Left lobe of liver (tissue), 2 donors: ENCODE results near the gene ADAMTS18. TPM values are rescaled to one million over a fixed set of nuclear protein-coding genes. Genes with fewer than 3 reads are reported as not detected.

ENCODE experiments used
- ATAC-seq: fragments of 200-7000 bp; cut with Tn5 transposase; one replicate; pipeline ENCODE4 v1.9.1; 2020; ENCODE audit warnings: mild to moderate bottlenecking, moderate library complexity
- DNase-seq: peaks from one replicate; pipeline ENCODE4 v3.0.0-alpha.2; 2020; ENCODE audit warnings: low spot score
- total RNA-seq: library from RNA; stranded (reverse); gene quantifications from one replicate; pipeline ENCODE4 v1.2.1, GENCODE V29; 2021
- donor health status: DM: no; HTN: no; CAD: no; lungs with moderate emphysema.
- donor health status: DM: no; HTN: yes; CAD: no.

ADAMTS18 gene
- total RNA-seq, 1 donor from 2014 or later, result 0.28 TPM

GRCh38 chr16:77439106-77439505 lies 4.3 kb upstream of the ADAMTS18 start:
- ATAC-seq (no peak), DNase-seq (no peak)

- no peak for DNase-seq
- no peak for ATAC-seq
Observed at GRCh38 chr16:77437859-77438258, 3.0 kb upstream of the ADAMTS18 start.

GRCh38 chr16:77435272-77435820 lies 512 bp upstream of the ADAMTS18 start:
- DNase-seq (no peak), ATAC-seq (no peak)

DNA sequence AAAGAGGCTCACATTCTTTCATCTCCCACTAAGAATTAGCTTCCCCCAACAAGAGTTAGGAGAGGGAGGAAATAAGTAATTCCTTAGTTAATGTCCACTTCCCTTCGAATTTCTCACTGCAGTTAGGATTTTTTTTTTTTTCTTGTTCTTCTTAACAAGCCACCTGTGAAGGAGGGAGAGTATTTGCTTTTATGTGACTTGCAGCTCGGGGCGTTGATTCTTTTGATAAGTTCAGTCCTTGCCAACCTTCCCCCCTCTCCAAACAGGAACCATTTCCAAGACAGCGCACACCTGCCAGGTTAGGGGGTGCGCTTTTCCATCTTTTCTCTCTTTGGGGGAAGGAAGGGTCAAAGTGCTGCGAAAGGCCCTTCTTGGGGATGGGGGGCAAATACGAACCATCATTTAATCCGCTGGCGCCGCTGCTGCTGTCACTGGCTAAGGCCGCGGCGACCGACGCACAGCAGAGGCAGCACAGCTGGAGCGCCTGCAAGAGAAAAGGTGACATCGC lies 758 bp downstream of the ADAMTS18 start:
- DNase-seq (no peak), ATAC-seq (no peak)

DNA sequence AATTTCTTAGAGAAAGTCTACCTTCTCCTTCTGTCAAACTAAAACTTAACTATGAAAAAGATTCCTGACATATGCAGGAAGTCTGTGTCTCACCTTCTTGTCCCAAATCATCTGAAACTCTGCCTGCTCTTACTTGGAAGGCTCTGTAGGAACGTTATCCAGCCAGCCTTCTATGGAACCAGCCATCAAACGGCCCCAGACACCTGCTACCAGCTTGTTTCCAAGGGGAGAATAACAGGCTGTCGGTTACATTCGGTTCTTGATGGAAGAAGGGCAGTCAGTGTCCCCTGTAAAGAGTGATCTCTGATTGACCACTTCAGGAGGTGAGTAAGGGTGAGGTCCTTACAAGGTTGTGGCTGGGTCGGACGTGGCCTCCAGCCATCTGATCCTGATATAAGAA lies 1.7 kb downstream of the ADAMTS18 start:
- no peak for ATAC-seq
- DNase-seq, result no peak

- ATAC-seq (no peak), DNase-seq (no peak)
Observed at GRCh38 chr16:77432264-77432663, 2.6 kb downstream of the ADAMTS18 start.

- DNase-seq (no peak), ATAC-seq (no peak)
Observed at GRCh38 chr16:77430787-77431585, 3.8 kb downstream of the ADAMTS18 start.

DNA sequence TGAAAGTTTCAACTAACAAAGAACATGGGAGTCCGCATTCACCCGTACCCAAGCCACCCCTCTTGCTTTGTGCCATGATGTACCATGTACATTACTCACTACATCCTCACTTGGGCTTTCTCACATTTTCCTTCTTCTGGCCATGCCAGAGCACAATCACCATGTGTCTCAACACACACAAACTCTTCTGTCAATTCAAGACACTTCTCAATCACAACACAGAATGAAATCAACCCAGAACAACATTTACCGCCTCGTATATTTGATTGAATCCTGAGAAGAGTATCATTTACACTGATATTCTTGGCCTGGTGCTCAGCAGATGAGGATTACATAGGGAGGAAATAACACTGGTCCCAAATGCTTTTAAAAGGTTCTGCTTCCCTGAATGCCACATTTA lies 4.5 kb downstream of the ADAMTS18 start:
- DNase-seq (no peak), ATAC-seq (no peak)

GRCh38 chr16:77424871-77425604 lies 9.8 kb downstream of the ADAMTS18 start:
- ATAC-seq, result no peak
- no peak for DNase-seq

GRCh38 chr16:77422196-77422784 lies 12.5 kb downstream of the ADAMTS18 start:
- ATAC-seq (no peak), DNase-seq (no peak)

GRCh38 chr16:77416939-77417480 lies 17.8 kb downstream of the ADAMTS18 start:
- ATAC-seq, result no peak
- DNase-seq, result no peak

DNA sequence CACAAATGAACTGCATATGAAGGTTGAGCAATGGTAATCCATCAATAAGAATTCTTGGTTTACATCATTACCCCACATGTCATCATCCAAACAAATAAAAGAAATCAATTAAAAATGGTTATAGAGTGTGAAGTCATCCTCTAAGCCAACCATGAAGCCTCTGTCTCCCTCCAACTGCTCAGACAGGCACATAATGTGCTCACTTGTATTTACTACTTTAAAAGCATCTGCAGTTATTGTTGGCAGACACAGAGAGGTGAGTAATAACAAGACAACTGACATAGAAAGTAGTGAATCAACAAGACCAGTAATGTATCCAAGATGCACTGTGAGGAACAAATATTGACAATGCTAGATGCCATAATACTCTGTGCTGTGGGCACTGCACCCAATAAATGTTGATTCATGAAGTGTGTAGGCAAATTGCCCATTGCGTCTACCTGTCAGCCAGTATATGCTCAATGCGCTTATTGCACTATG lies 20.0 kb downstream of the ADAMTS18 start:
- ATAC-seq, result no peak
- no peak for DNase-seq

DNA sequence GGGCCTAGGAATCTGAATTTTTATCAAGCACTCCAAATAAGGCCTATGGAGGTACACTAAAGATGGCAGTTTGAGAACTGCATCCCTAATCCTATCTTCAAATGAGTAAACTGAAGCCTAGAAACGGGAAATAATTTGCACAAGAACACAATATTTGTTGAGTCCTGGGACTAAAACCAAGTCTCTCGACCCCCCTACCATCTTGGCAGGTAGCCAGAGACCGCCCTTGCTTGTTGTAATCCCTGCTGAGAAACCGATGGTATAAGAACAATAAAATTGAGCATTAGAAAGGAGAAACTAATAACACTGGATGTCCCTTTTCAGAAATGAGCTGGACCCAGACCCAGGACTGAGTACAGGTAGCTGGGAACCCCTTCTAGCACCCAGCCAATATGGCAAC lies 24.4 kb downstream of the ADAMTS18 start:
- no peak for DNase-seq
- ATAC-seq, result no peak

GRCh38 chr16:77409311-77409710 lies 25.5 kb downstream of the ADAMTS18 start:
- ATAC-seq (no peak), DNase-seq (no peak)

- ATAC-seq, result no peak
- no peak for DNase-seq
Observed at GRCh38 chr16:77408607-77409006, 26.2 kb downstream of the ADAMTS18 start.

GRCh38 chr16:77406680-77407079 lies 28.2 kb downstream of the ADAMTS18 start:
- ATAC-seq, result no peak
- no peak for DNase-seq

GRCh38 chr16:77404775-77405174 lies 30.1 kb downstream of the ADAMTS18 start:
- DNase-seq, result no peak
- ATAC-seq, result no peak

- ATAC-seq (no peak), DNase-seq (no peak)
Observed at GRCh38 chr16:77403732-77404131, 31.1 kb downstream of the ADAMTS18 start.

- DNase-seq, result no peak
- no peak for ATAC-seq
Observed at GRCh38 chr16:77402672-77403071, 32.2 kb downstream of the ADAMTS18 start.

DNA sequence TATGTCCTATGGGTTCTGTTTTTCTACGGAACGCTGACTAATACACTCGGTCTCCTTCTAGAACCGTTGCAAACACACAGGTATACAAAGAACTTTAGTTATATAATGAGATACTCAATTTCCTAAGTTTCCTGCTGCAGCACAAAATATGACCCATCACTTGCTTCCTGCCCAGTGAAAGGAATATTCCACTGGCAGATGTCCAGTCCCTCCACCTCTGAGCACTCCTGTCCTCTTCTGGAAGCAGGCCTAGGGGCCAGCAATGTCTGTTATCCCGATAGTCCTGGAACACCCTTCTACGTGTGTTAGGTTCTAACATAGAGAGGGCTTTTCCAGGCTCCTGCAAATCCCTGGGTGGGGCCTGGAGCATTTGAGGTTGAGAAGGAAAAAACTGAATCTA lies 32.7 kb downstream of the ADAMTS18 start:
- no peak for DNase-seq
- ATAC-seq, result no peak

GRCh38 chr16:77399546-77399945 lies 35.3 kb downstream of the ADAMTS18 start:
- no peak for ATAC-seq
- DNase-seq, result no peak
